Smooth muscle cell (in vitro differentiated cells): ENCODE results near the gene SIRT7. TPM values are rescaled to one million over a fixed set of nuclear protein-coding genes. Genes with fewer than 3 reads are reported as not detected.

ENCODE experiments used
- DNase-seq: peaks from one replicate; lab custom pipeline; 2025; ENCODE audit not compliant: unreplicated experiment; lab: John Stamatoyannopoulos, UW
- H2AFZ ChIP-seq: fragments of 200-600 bp; sonication (generic); 2 replicates; pipeline ENCODE4 v1.6.0; 2016; ENCODE audit warnings: antibody characterized with exemption, low read depth, mild to moderate bottlenecking
- H3F3A ChIP-seq: fragments of 200-600 bp; sonication (generic); 2 replicates; pipeline ENCODE4 v1.6.0; 2017; ENCODE audit warnings: antibody characterized with exemption, low read depth
- H3K27ac ChIP-seq: fragments of 200-600 bp; sonication (generic); 2 replicates; pipeline ENCODE4 v1.5.1; 2016; ENCODE audit warnings: low read depth, mild to moderate bottlenecking
- H3K27me3 ChIP-seq: fragments of 200-600 bp; sonication (generic); 2 replicates; pipeline ENCODE4 v1.6.1; 2016; ENCODE audit warnings: low read depth, mild to moderate bottlenecking
- H3K36me3 ChIP-seq: fragments of 200-600 bp; sonication (generic); 2 replicates; pipeline ENCODE4 v1.5.1; 2016; ENCODE audit warnings: low read depth
- H3K4me1 ChIP-seq: fragments of 200-600 bp; sonication (generic); 2 replicates; pipeline ENCODE4 v1.5.1; 2016; ENCODE audit warnings: low read depth
- H3K4me2 ChIP-seq: fragments of 200-600 bp; sonication (generic); 2 replicates; pipeline ENCODE4 v1.6.0; 2016; ENCODE audit warnings: mild to moderate bottlenecking
- H3K4me3 ChIP-seq: fragments of 200-600 bp; sonication (generic); 2 replicates; pipeline ENCODE4 v1.5.1; 2016; ENCODE audit warnings: mild to moderate bottlenecking
- H3K79me2 ChIP-seq: fragments of 200-600 bp; sonication (generic); 2 replicates; pipeline ENCODE4 v1.6.0; 2016; ENCODE audit warnings: low read depth, mild to moderate bottlenecking
- H3K9ac ChIP-seq: fragments of 200-600 bp; sonication (generic); 2 replicates; pipeline ENCODE4 v1.6.0; 2016; ENCODE audit warnings: low read depth
- H3K9me3 ChIP-seq: fragments of 200-600 bp; sonication (generic); replicated peaks from 2 replicates; pipeline ENCODE4 v1.5.1; 2016; ENCODE audit warnings: low read depth
- H4K20me1 ChIP-seq: fragments of 200-600 bp; sonication (generic); 2 replicates; pipeline ENCODE4 v1.6.0; 2016; ENCODE audit warnings: low read depth
- CTCF ChIP-seq: fragments of 200-600 bp; sonication (generic); IDR thresholded peaks from 2 replicates; pipeline ENCODE4 v1.5.1; 2017; ENCODE audit warnings: borderline replicate concordance, mild to moderate bottlenecking, antibody characterized with exemption; ENCODE audit not compliant: insufficient read depth, poor library complexity, severe bottlenecking
- WGBS: methylation state at CpG from one replicate; pipeline ENCODE4 v1.1.7; 2016; ENCODE audit warnings: low lambda C conversion rate; 5-methylcytosine and 5-hydroxymethylcytosine counted together
- polyA plus RNA-seq: library from polyadenylated mRNA; unstranded; fragments of >200 nt; fragmentation: Nextera tagmentation; extraction: Ambion mirVana; gene quantifications from 2 replicates; pipeline ENCODE4 v1.2.1, GENCODE V29; 2016
- total RNA-seq: library from RNA; depleted of rRNA; stranded (reverse); fragments of >200 nt; gene quantifications from 2 replicates; pipeline ENCODE4 v1.2.3, GENCODE V29; 2014

Gene SIRT7
- total and polyA plus RNA-seq, 2 experiments from 2014 or later, result 10.1 to 19.9 TPM

DNA sequence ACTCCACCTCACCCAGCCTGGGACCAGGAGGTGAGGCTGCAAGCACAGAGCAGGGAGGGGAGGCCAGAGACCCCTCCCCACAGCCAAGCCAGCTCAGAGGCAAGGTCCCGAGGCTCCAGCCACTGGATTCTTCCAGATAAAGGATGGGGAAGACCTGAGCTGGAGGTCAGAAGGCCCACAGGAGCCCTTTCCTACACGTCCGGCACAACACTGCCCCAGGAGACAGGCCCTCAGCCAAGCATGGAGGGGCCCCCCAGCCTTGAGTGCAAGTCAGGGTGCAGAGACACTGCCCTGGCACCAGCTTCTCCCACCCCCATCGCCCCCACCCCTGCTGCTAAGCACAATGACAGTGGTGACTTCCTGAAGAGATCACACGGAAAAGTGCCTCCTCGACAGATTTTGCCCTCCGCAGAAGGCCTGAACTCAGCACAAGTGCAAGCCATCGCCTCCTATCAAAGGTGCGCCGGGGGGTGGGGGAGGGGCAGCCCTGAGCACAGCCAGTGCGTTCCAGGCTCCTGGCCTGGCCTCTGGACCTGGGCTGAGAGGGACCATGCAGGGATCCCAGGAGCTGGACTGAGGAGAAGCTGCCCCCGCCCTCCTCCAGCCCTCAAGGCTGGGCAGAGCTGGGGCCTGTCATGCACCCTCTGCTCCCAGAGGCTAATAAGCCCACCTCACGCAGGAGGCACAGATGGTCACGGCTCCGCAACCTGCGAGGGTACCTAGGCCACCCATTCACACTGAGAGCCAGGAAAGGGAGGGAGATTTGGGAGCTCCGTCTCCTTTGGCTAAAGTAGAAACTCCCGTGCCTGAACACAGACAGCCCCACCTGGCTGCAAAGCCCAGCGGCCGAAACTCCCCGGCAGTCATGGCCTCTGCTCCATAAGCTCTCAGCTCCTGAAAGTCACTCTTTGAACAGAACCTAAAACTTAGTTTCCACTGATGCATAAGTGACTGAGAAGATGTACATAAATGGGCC lies 6.9 kb upstream of the SIRT7 start:
- no peaks in the 10 kb centered on the region for H3K9me3 ChIP-seq
- H3K4me2 ChIP-seq, result peak overlapping the region; percentile 84
- TF ChIP-seq CTCF, result no peak
- H3F3A ChIP-seq, result peaks cover 10% of the 10 kb centered on the region
- H3K79me2 ChIP-seq, result peaks cover 72% of the 10 kb centered on the region
- H4K20me1 ChIP-seq, result peaks cover 69% of the 10 kb centered on the region
- H3K9ac ChIP-seq, result no peak overlapping the region
- DNase-seq, result no peak
- H3K4me3 ChIP-seq, result no peak overlapping the region
- no peaks in the 10 kb centered on the region for H3K27me3 ChIP-seq
- H2AFZ ChIP-seq, result no peak overlapping the region
- H3K27ac ChIP-seq, result peak overlapping the region; percentile 72
- peaks cover 32% of the 10 kb centered on the region for H3K4me1 ChIP-seq
- 63% methylated on average over 21 of the region's 21 CpGs for WGBS
- H3K36me3 ChIP-seq, result no peaks in the 10 kb centered on the region

DNA sequence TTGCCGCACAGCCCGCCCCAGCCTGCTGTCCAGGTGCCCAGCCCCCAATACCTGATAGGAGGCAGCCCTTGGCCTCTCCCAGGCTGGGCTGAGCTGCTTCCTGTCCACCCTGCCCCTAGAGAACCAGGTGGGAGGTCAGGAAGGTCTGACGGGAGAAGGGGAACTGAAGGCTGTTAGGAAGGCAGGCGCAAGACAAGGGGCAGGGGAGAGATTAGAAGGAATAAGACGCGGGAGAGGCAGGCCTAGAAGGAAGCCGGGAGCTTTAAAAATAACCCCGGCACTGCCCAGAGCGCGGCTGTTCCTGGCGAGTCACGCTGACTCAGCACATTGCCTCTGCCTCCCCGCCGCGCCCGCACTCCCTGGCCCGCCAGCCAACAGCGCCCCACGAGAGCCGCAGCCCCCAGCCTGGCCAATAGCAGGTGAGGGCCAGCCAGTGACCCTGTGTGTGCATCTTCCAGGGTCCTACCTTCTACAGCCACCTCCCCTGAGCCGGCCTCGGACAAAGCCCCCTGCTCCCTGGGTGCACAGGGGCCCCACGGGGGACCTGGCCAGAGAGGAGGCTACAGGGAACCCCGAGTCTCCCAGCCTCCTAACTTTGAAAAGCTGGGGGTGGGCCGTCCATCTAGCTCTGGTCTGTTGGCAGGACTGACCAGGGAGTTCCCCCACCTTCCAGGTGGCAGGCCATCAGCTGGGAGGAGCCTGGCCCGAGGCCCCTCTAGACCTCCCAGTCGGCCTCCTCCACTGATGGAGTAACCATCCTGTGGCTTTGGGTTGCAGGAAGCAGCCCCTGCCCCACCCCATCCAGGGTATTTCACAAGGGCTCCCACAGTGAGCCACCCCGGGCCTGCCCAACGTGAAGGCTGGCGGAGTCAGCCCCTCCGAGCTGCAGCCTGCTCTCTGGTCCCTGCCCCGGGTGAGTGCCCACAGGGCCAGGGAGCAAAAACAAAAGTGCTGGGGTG lies 5.6 kb upstream of the SIRT7 start:
- peak overlapping the region; percentile 72 for H3K27ac ChIP-seq
- peak overlapping the region; percentile 31 for H3K4me3 ChIP-seq
- peaks cover 82% of the 10 kb centered on the region for H3K79me2 ChIP-seq
- no peak for TF ChIP-seq CTCF
- peaks cover 82% of the 10 kb centered on the region for H4K20me1 ChIP-seq
- no peaks in the 10 kb centered on the region for H3K36me3 ChIP-seq
- peaks cover 10% of the 10 kb centered on the region for H3F3A ChIP-seq
- WGBS, result 11% methylated on average over 30 of the region's 32 CpGs
- peak; percentile 50 for DNase-seq
- peak overlapping the region; percentile 84 for H3K4me2 ChIP-seq
- H3K27me3 ChIP-seq, result no peaks in the 10 kb centered on the region
- no peaks in the 10 kb centered on the region for H3K9me3 ChIP-seq
- H3K4me1 ChIP-seq, result peaks cover 32% of the 10 kb centered on the region
- no peak overlapping the region for H2AFZ ChIP-seq
- H3K9ac ChIP-seq, result peak overlapping the region; percentile 49

DNA sequence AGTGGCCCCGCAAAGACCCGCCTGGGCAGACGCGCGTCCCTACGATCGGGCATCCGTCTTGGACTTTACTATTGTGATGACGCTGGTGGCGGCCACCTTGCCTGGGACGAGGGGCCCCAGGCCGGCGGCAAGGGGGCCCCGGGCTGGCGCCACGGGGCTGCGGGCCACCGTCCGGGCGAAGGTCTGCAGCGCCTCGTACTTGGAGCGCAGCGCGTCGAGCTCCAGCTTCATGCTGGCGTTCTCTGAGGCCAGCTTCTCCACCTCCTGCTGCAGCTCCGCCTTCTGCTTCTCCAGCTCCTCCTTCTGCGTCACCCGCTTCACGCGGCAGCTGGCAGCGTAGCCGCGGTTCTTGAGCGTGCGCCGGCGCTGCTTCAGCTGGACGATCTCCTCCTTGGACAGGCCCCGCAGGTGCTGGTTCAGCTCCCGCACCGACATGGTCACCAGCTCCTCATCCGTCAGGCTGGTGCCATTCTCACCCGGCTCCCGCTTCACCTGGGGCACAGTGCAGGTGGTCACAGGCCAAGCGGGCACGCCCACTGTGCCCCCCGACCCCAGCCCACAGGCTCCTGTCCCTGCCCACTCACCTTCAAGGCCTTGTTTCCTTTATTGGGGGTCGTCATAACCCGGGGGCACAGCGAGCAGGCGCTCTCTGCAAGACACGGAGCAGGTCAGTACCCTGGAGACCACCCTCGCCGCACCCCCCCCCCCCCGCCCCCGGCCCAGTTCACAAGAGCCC lies 4.8 kb upstream of the SIRT7 start:
- no peak for TF ChIP-seq CTCF
- WGBS, result 89% methylated on average over 58 of the region's 58 CpGs
- peak overlapping the region; percentile 84 for H3K4me2 ChIP-seq
- peaks cover 90% of the 10 kb centered on the region for H3K79me2 ChIP-seq
- no peaks in the 10 kb centered on the region for H3K9me3 ChIP-seq
- no peaks in the 10 kb centered on the region for H3K36me3 ChIP-seq
- no peak overlapping the region for H2AFZ ChIP-seq
- H3F3A ChIP-seq, result peaks cover 15% of the 10 kb centered on the region
- H3K27ac ChIP-seq, result peak overlapping the region; percentile 72
- H3K4me3 ChIP-seq, result peak overlapping the region; percentile 31
- H3K27me3 ChIP-seq, result no peaks in the 10 kb centered on the region
- peaks cover 28% of the 10 kb centered on the region for H3K4me1 ChIP-seq
- DNase-seq, result no peak
- H4K20me1 ChIP-seq, result peaks cover 87% of the 10 kb centered on the region
- H3K9ac ChIP-seq, result no peak overlapping the region
